GM12878 (cell line): Measurements from ENCODE around the gene NAMPT. TPM values are rescaled to one million over a fixed set of nuclear protein-coding genes. Genes with fewer than 3 reads are reported as not detected.

ENCODE experiments used
- ATAC-seq: fragments of 200-7000 bp; cut with Tn5 transposase; 3 replicates; pipeline ENCODE4 v1.9.1; 2020; ENCODE audit warnings: mild to moderate bottlenecking, moderate library complexity
- BruUV-seq: library from RNA; stranded (reverse); fragments of 400-500 nt; replicated peaks from 2 replicates; lab custom pipeline; 2021; lab: Mats Ljungman, UMichigan
- CTCF ChIA-PET: fragments of 300-600 bp; sonication (Branson Sonifier 250); formaldehyde crosslinking; extraction: SDS; loops from one replicate; lab custom pipeline; 2021; ENCODE audit warnings: inconsistent platforms; lab: Yijun Ruan, JAX
- POLR2A ChIA-PET: fragments of 350-600 bp; formaldehyde crosslinking; extraction: SDS; loops from one replicate; lab custom pipeline; 2021; ENCODE audit warnings: inconsistent platforms; lab: Charles Lee
- RAD21 ChIA-PET: fragments of 300-600 bp; sonication (Branson Sonifier 250); formaldehyde crosslinking; loops from one replicate; lab custom pipeline; 2023; ENCODE audit warnings: antibody characterized with exemption; ENCODE audit not compliant: unreplicated experiment; lab: Charles Lee
- SMC1A ChIA-PET: fragments of 300-600 bp; sonication (Branson Sonifier 250); formaldehyde crosslinking; loops from one replicate; lab custom pipeline; 2023; ENCODE audit not compliant: unreplicated experiment, uncharacterized antibody; lab: Charles Lee
- DNase-seq: peaks from one replicate; pipeline ENCODE4 v3.0.0-alpha.2; 2011; ENCODE audit warnings: low read depth, low spot score
- FAIRE-seq: peaks from 3 replicates; lab custom pipeline; 2011; peaks lifted over from hg19 to GRCh38; lab: Jason Lieb, UNC
- H2AFZ ChIP-seq: 2 replicates; pipeline ENCODE4 v1.6.0; 2011; ENCODE audit warnings: low read depth, low read length, control low read depth; ENCODE audit not compliant: control insufficient read depth
- H3K27ac ChIP-seq: 2 replicates; pipeline ENCODE4 v1.5.1; 2011; ENCODE audit warnings: control low read depth; ENCODE audit not compliant: control insufficient read depth, insufficient read depth
- H3K27me3 ChIP-seq, 2 experiments: replicated peaks in 1 of 2; 2 replicates each; pipeline versions ENCODE4 v1.6.0 to v1.6.1; 2011; ENCODE audit warnings: low read length in 1 of 2; ENCODE audit not compliant: control insufficient read depth in 2 of 2, insufficient read depth in 2 of 2
- H3K36me3 ChIP-seq, 2 experiments: 2 replicates each; pipeline ENCODE4 v1.5.1; 2011; ENCODE audit warnings: low read length in 1 of 2; ENCODE audit not compliant: control insufficient read depth in 2 of 2, insufficient read depth in 2 of 2
- H3K4me1 ChIP-seq: 2 replicates; pipeline ENCODE4 v1.6.1; 2011; ENCODE audit warnings: mild to moderate bottlenecking, low read length, moderate library complexity, mixed read lengths; ENCODE audit not compliant: control insufficient read depth, insufficient read depth
- H3K4me2 ChIP-seq: 2 replicates; pipeline ENCODE4 v1.6.0; 2011; ENCODE audit warnings: control low read depth; ENCODE audit not compliant: control insufficient read depth, insufficient read depth
- H3K4me3 ChIP-seq: fragments of 200-600 bp; sonication (generic); 2 replicates; pipeline ENCODE4 v1.5.1; 2016
- H3K79me2 ChIP-seq: 2 replicates; pipeline ENCODE4 v1.6.0; 2011; ENCODE audit warnings: low read length; ENCODE audit not compliant: control insufficient read depth, insufficient read depth
- H3K9ac ChIP-seq: 2 replicates; pipeline ENCODE4 v1.8.0; 2011; ENCODE audit warnings: low read length, control low read depth, mixed read lengths; ENCODE audit not compliant: control insufficient read depth, insufficient read depth
- H3K9me3 ChIP-seq: replicated peaks from 3 replicates; pipeline ENCODE4 v1.5.1; 2011; ENCODE audit warnings: mild to moderate bottlenecking, low read length; ENCODE audit not compliant: control insufficient read depth, insufficient read depth
- H4K20me1 ChIP-seq: 2 replicates; pipeline ENCODE4 v1.6.0; 2011; ENCODE audit not compliant: control insufficient read depth, insufficient read depth
- CREM ChIP-seq: IDR thresholded peaks from 2 replicates; pipeline ENCODE4 v1.6.1; 2014; ENCODE audit warnings: antibody characterized with exemption, low read depth
- ELK1 ChIP-seq: IDR thresholded peaks from 2 replicates; pipeline ENCODE4 v1.6.1; 2012; ENCODE audit warnings: low read depth, low read length, improper control_type of control experiment
- ESRRA ChIP-seq: IDR thresholded peaks from 2 replicates; pipeline ENCODE4 v1.6.1; 2012; ENCODE audit warnings: mild to moderate bottlenecking, low read length, improper control_type of control experiment
- NFYA ChIP-seq: IDR thresholded peaks from 2 replicates; pipeline ENCODE4 v1.6.1; 2011; ENCODE audit warnings: low read depth, mild to moderate bottlenecking, low read length, improper control_type of control experiment, borderline replicate concordance
- SP1 ChIP-seq: IDR thresholded peaks from one replicate; pipeline ENCODE4 v1.6.1; 2011; ENCODE audit warnings: low read depth, low read length
- WGBS: methylation state at CpG from one replicate; pipeline ENCODE4 v1.1.6; 2016; ENCODE audit warnings: low lambda C conversion rate; ENCODE audit not compliant: insufficient replicate concordance, insufficient coverage; ENCODE audit errors: missing lambda C conversion rate; 5-methylcytosine and 5-hydroxymethylcytosine counted together
- in situ Hi-C: fragments of 300-500 bp; cut with MboI; formaldehyde crosslinking; loops from 9 replicates; pipeline ENCODE4 v1.14.3; 2018; ENCODE audit warnings: mixed read lengths
- intact Hi-C: fragments of 100-400 bp; cut with micrococcal nuclease; formaldehyde crosslinking; loops from one replicate; pipeline ENCODE4 v1.14.2; 2022; ENCODE audit not compliant: unreplicated experiment
- polyA plus RNA-seq, 11 experiments: library from polyadenylated mRNA; depleted of rRNA in 4 of 11; unstranded in 6 of 11; stranded (reverse) in 5 of 11; fragments of >200 nt; fragmentation: Nextera tagmentation in 4 of 11; fragmentation: Illumina TruSeq in 1 of 11; extraction: Ambion mirVana in 4 of 11; extraction: Trizol in 1 of 11; gene quantifications; 1 replicate in 1 of 11; 2 replicates in 10 of 11; pipeline versions ENCODE4 v1.2.1 to v1.2.3, GENCODE V29; 2011 to 2016; ENCODE audit warnings: inconsistent platforms in 2 of 11, missing spikeins in 2 of 11, low read depth in 1 of 11
- total RNA-seq, 4 experiments: library from RNA; depleted of rRNA in 3 of 4; stranded (reverse); fragments of >200 nt in 3 of 4; fragmentation: Illumina TruSeq in 1 of 4; extraction: Trizol in 1 of 4; gene quantifications; 2 replicates each; pipeline versions ENCODE4 v1.2.1 to v1.2.3, GENCODE V29; 2013 to 2021
- TF ChIP-seq, protein P1 (sequence below): IDR thresholded peaks from 2 replicates; pipeline ENCODE4 v1.6.1; 2012; ENCODE audit warnings: low read depth, low read length, improper control_type of control experiment
- TF ChIP-seq, protein P2 (sequence below): fragments of 450-650 bp; IDR thresholded peaks from 2 replicates; pipeline ENCODE4 v1.6.1; 2017; ENCODE audit warnings: mild to moderate bottlenecking, moderate library complexity

Gene NAMPT
- total and polyA plus RNA-seq, 10 of the 15 experiments (the other 5 are each of a cell fraction or from before 2014, with no cell fraction given): 28.3 to 173 (median 75.0) TPM

DNA sequence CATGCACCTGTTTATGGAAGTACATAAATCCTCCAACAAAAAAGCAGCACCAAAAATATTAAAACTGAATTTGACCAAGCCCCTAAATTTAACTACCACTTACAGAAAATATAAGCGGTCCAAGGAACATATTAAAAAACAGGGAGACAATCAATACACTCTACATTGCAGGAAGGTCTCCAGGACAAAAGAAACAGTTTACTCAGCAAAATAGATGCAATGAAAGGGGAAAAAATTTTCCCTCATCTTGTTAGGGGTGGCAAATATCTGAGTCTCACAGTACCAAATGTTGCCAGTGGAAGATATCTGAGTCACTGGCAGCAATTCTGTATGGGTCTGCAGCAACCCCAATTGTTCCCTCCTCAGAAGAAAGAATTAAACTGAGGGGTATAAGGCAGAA, 50.4 kb downstream of the NAMPT start (continued):
- TF ChIP-seq NFYA: no peak
- no peak for TF ChIP-seq CREM
- no peak for TF ChIP-seq ESRRA
- TF ChIP-seq, protein P1, sequence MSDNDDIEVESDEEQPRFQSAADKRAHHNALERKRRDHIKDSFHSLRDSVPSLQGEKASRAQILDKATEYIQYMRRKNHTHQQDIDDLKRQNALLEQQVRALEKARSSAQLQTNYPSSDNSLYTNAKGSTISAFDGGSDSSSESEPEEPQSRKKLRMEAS: no peak
- TF ChIP-seq ELK1: no peak

DNA sequence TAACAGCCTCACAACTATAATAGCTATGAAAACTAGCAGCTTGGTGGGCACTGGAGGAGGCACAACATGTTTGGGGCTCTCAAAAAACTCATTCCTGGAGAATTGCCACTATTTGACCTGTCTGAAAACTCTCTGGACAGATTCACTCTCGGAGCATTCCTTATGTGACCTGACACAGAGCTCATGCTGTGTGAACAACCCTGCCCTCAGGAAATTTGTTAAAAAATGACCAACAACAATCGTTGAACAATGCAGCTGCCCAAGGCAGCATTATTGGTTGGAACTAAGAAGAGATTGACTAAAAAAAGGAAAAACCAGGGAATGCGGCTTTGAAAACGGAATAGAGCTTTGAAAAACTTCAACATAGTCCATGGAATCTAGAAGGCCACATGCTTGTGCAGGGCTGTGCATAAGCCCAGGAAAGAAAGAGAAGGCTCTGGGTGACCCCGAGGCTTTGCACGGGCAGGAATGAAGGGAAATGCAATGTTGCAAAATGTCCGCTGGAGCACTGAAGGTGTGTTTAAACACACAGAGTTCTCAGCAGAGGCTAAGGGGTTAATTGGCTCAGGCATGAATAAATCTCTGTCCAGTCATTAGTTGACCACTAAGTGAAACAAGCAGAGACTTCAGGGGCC, 52.8 kb downstream of the NAMPT start:
- RAD21 ChIA-PET: no interaction called here
- Histone ChIP-seq H3K4me3 (no peak overlapping the region), H3K4me1 (no peaks in the 10 kb centered on the region), H3K79me2 (no peaks in the 10 kb centered on the region), H2AFZ (no peak overlapping the region), H4K20me1 (no peaks in the 10 kb centered on the region), H3K9ac (no peak overlapping the region), H3K9me3 (no peaks in the 10 kb centered on the region; the same call in 2 of the 3 replicates), H3K27me3 (no peaks in the 10 kb centered on the region), H3K4me2 (no peak overlapping the region), H3K27ac (no peak overlapping the region), H3K36me3 (no peaks in the 10 kb centered on the region)
- no TSS peak for BruUV-seq
- POLR2A ChIA-PET: no interaction called here
- FAIRE-seq (no peak), DNase-seq (no peak), ATAC-seq (no peak)
- CTCF ChIA-PET: interaction anchor here (0.7 kb wide), 1 partner anchor 890 kb away, joined by 3 read pairs; no protein-coding TSS in a partner anchor
- intact Hi-C loops: no loop called here
- in situ Hi-C loops: no loop called here
- SMC1A ChIA-PET: interaction anchor here (0.9 to 1.4 kb wide), 5 partner anchors 9 to 231 kb away, joined by 3 to 4 read pairs (median 3); no protein-coding TSS in a partner anchor
- TF ChIP-seq, protein P2, sequence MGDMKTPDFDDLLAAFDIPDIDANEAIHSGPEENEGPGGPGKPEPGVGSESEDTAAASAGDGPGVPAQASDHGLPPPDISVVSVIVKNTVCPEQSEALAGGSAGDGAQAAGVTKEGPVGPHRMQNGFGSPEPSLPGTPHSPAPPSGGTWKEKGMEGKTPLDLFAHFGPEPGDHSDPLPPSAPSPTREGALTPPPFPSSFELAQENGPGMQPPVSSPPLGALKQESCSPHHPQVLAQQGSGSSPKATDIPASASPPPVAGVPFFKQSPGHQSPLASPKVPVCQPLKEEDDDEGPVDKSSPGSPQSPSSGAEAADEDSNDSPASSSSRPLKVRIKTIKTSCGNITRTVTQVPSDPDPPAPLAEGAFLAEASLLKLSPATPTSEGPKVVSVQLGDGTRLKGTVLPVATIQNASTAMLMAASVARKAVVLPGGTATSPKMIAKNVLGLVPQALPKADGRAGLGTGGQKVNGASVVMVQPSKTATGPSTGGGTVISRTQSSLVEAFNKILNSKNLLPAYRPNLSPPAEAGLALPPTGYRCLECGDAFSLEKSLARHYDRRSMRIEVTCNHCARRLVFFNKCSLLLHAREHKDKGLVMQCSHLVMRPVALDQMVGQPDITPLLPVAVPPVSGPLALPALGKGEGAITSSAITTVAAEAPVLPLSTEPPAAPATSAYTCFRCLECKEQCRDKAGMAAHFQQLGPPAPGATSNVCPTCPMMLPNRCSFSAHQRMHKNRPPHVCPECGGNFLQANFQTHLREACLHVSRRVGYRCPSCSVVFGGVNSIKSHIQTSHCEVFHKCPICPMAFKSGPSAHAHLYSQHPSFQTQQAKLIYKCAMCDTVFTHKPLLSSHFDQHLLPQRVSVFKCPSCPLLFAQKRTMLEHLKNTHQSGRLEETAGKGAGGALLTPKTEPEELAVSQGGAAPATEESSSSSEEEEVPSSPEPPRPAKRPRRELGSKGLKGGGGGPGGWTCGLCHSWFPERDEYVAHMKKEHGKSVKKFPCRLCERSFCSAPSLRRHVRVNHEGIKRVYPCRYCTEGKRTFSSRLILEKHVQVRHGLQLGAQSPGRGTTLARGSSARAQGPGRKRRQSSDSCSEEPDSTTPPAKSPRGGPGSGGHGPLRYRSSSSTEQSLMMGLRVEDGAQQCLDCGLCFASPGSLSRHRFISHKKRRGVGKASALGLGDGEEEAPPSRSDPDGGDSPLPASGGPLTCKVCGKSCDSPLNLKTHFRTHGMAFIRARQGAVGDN: no peak
- TF ChIP-seq SP1: no peak
- whole genome bisulfite sequencing: 79% methylated on average over 7 of the region's 7 CpGs
